H9 (cell line): ENCODE measurements around the gene CPHXL2. TPM values are rescaled to one million over a fixed set of nuclear protein-coding genes. Genes with fewer than 3 reads are reported as not detected.

Experiments
- DNase-seq: peaks from one replicate; pipeline ENCODE4 v3.0.0-alpha.2; 2017
- H2AFZ ChIP-seq: one replicate; pipeline ENCODE4 v1.6.1; 2013; ENCODE audit warnings: mild to moderate bottlenecking, low read length, control low read depth, moderate library complexity
- H2AK5ac ChIP-seq: 2 replicates; pipeline ENCODE4 v1.6.1; 2013; ENCODE audit warnings: low read length, control low read depth, mixed read lengths; ENCODE audit not compliant: insufficient read length
- H2BK120ac ChIP-seq: one replicate; pipeline ENCODE4 v1.6.1; 2013; ENCODE audit warnings: low read depth, mild to moderate bottlenecking, low read length, control low read depth, inconsistent platforms; ENCODE audit not compliant: poor library complexity, severe bottlenecking
- H2BK12ac ChIP-seq: 2 replicates; pipeline ENCODE4 v1.6.1; 2013; ENCODE audit warnings: low read length, control low read depth, mixed read lengths, low read depth; ENCODE audit not compliant: insufficient read length
- H2BK15ac ChIP-seq: 2 replicates; pipeline ENCODE4 v1.6.1; 2013; ENCODE audit warnings: low read depth, low read length, control low read depth
- H2BK20ac ChIP-seq: one replicate; pipeline ENCODE4 v1.6.1; 2013; ENCODE audit warnings: low read depth, mild to moderate bottlenecking, low read length, control low read depth, inconsistent platforms; ENCODE audit not compliant: poor library complexity, severe bottlenecking
- H2BK5ac ChIP-seq: 2 replicates; pipeline ENCODE4 v1.6.1; 2013; ENCODE audit warnings: low read length, control low read depth, mixed read lengths; ENCODE audit not compliant: insufficient read length
- H3K14ac ChIP-seq: 2 replicates; pipeline ENCODE4 v1.6.1; 2013; ENCODE audit warnings: low read length, control low read depth; ENCODE audit not compliant: insufficient read depth
- H3K18ac ChIP-seq: 2 replicates; pipeline ENCODE4 v1.6.1; 2013; ENCODE audit warnings: low read depth, mild to moderate bottlenecking, mixed read lengths, low read length, control low read depth; ENCODE audit not compliant: insufficient read length
- H3K23ac ChIP-seq: 2 replicates; pipeline ENCODE4 v1.6.1; 2013; ENCODE audit warnings: low read length, control low read depth, mixed read lengths, low read depth; ENCODE audit not compliant: insufficient read length
- H3K23me2 ChIP-seq: 2 replicates; pipeline ENCODE4 v1.6.1; 2013; ENCODE audit warnings: low read depth, mild to moderate bottlenecking, mixed read lengths, low read length, control low read depth; ENCODE audit not compliant: insufficient read length, poor library complexity, severe bottlenecking
- H3K27ac ChIP-seq: 2 replicates; pipeline ENCODE4 v1.5.1; 2013; ENCODE audit warnings: low read length, control low read depth, mixed read lengths, low read depth; ENCODE audit not compliant: insufficient read length
- H3K27me3 ChIP-seq: 2 replicates; pipeline ENCODE4 v1.6.1; 2013; ENCODE audit warnings: low read length, control low read depth, inconsistent platforms; ENCODE audit not compliant: insufficient read depth
- H3K4ac ChIP-seq: 2 replicates; pipeline ENCODE4 v1.6.1; 2013; ENCODE audit warnings: low read depth, mild to moderate bottlenecking, control low read depth, inconsistent platforms, low read length, moderate library complexity
- H3K4me1 ChIP-seq: 2 replicates; pipeline ENCODE4 v1.6.1; 2013; ENCODE audit warnings: low read length, control low read depth, inconsistent platforms; ENCODE audit not compliant: insufficient read depth
- H3K4me2 ChIP-seq: 2 replicates; pipeline ENCODE4 v1.6.1; 2013; ENCODE audit warnings: low read length, control low read depth, mixed read lengths; ENCODE audit not compliant: insufficient read length, insufficient read depth
- H3K56ac ChIP-seq: 2 replicates; pipeline ENCODE4 v1.6.1; 2013; ENCODE audit warnings: low read depth, mild to moderate bottlenecking, mixed read lengths, low read length, control low read depth; ENCODE audit not compliant: insufficient read length
- H3K79me1 ChIP-seq: 2 replicates; pipeline ENCODE4 v1.6.1; 2013; ENCODE audit warnings: low read depth, mild to moderate bottlenecking, moderate library complexity, low read length, control low read depth, inconsistent platforms; ENCODE audit not compliant: insufficient read depth, poor library complexity, severe bottlenecking
- H3K79me2 ChIP-seq: 2 replicates; pipeline ENCODE4 v1.6.1; 2013; ENCODE audit warnings: low read length, control low read depth, inconsistent platforms; ENCODE audit not compliant: insufficient read depth
- H3K9ac ChIP-seq: 2 replicates; pipeline ENCODE4 v1.6.1; 2013; ENCODE audit warnings: low read length, control low read depth, mixed read lengths; ENCODE audit not compliant: insufficient read length; ENCODE audit errors: extremely low read depth
- H3K9me3 ChIP-seq: one replicate; pipeline ENCODE4 v1.6.1; 2013; ENCODE audit warnings: low read depth, low read length, inconsistent platforms; ENCODE audit not compliant: control insufficient read depth
- H3T11ph ChIP-seq: one replicate; pipeline ENCODE4 v1.6.1; 2013; ENCODE audit warnings: mild to moderate bottlenecking, low read length, control low read depth, inconsistent platforms
- H4K20me1 ChIP-seq: one replicate; pipeline ENCODE4 v1.6.1; 2013; ENCODE audit not compliant: control insufficient read depth, insufficient read length, insufficient read depth
- H4K5ac ChIP-seq: 2 replicates; pipeline ENCODE4 v1.6.1; 2013; ENCODE audit warnings: low read depth, mild to moderate bottlenecking, mixed read lengths, low read length, control low read depth; ENCODE audit not compliant: insufficient read length
- H4K8ac ChIP-seq: replicated peaks from 2 replicates; pipeline ENCODE4 v1.6.1; 2013; ENCODE audit warnings: low read length, control low read depth, mixed read lengths, low read depth; ENCODE audit not compliant: insufficient read length
- H4K91ac ChIP-seq: 2 replicates; pipeline ENCODE4 v1.6.1; 2013; ENCODE audit warnings: low read depth, mild to moderate bottlenecking, moderate library complexity, mixed read lengths, low read length, control low read depth; ENCODE audit not compliant: insufficient read length
- H3K27ac Mint-ChIP-seq, 3 experiments: 2 replicates in 2 of 3; 3 replicates in 1 of 3; pipeline ENCODE4 v1.8.0; 2020 to 2021; ENCODE audit warnings: mixed read lengths in 3 of 3, mild to moderate bottlenecking in 1 of 3, moderate library complexity in 1 of 3
- H3K27me3 Mint-ChIP-seq: 2 replicates; pipeline ENCODE4 v1.8.0; 2021; ENCODE audit warnings: low read depth, mild to moderate bottlenecking, moderate library complexity, mixed read lengths
- H3K36me3 Mint-ChIP-seq, 3 experiments: 2 replicates in 2 of 3; 3 replicates in 1 of 3; pipeline ENCODE4 v1.8.0; 2020 to 2021; ENCODE audit warnings: low read depth in 3 of 3, mixed read lengths in 3 of 3; ENCODE audit not compliant: insufficient read depth in 1 of 3
- H3K4me1 Mint-ChIP-seq, 2 experiments: 2 replicates each; pipeline ENCODE4 v1.8.0; 2020; ENCODE audit warnings: mixed read lengths in 2 of 2
- H3K4me3 Mint-ChIP-seq, 2 experiments: 2 replicates in 1 of 2; 3 replicates in 1 of 2; pipeline ENCODE4 v1.8.0; 2020 to 2021; ENCODE audit warnings: mild to moderate bottlenecking in 2 of 2, mixed read lengths in 2 of 2, moderate library complexity in 1 of 2
- H3K9me3 Mint-ChIP-seq, 2 experiments: 2 replicates in 1 of 2; 3 replicates in 1 of 2; pipeline ENCODE4 v1.8.0; 2020; ENCODE audit warnings: mild to moderate bottlenecking in 2 of 2, mixed read lengths in 2 of 2, moderate library complexity in 1 of 2
- total RNA-seq: library from RNA; stranded (reverse); gene quantifications from 2 replicates; pipeline ENCODE4 v1.2.1, GENCODE V29; 2021
- TF ChIP-seq, protein P1 (sequence below): fragments of 200-600 bp; sonication (generic); conservative IDR thresholded peaks from 3 replicates; pipeline ENCODE4 v1.8.0; 2021; ENCODE audit warnings: antibody characterized with exemption, mild to moderate bottlenecking

Gene CPHXL2
- total RNA-seq, 1 experiment from 2014 or later, result not detected

DNA sequence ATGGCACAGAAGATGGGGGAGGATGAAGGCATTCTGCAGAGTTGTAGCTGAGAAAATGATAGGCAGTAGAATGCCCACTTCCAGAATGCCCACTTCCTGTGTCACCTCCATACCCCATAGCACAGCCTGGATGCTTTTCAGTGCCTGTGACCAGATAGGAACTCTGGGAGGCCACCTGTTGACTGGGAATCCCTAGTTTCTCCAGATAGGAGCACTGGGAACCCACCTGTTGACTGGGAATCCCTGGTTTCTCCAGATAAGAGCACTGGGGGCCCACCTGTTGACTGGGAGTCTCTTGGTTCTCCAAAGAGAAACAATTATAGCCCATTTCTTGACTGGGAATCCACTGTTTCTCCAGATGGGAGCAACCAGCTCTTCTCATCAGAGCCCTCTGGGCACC, 37.9 kb upstream of the CPHXL2 start:
- Histone ChIP-seq H4K91ac (no peak overlapping the region), H3K79me2 (no peaks in the 10 kb centered on the region), H3K14ac (no peak overlapping the region), H3K23ac (no peak overlapping the region), H3K27ac (no peak overlapping the region), H3K56ac (no peak overlapping the region), H3K23me2 (no peaks in the 10 kb centered on the region), H3K18ac (no peak overlapping the region), H3T11ph (no peak overlapping the region), H3K4ac (no peak overlapping the region), H2BK5ac (no peak overlapping the region), H2BK120ac (no peak overlapping the region), H2BK20ac (no peak overlapping the region), H3K79me1 (no peaks in the 10 kb centered on the region), H2BK15ac (no peak overlapping the region), H3K9me3 (peaks cover 30% of the 10 kb centered on the region), H3K4me2 (no peak overlapping the region), H4K8ac (no peak overlapping the region), H4K5ac (no peak overlapping the region), H3K27me3 (no peaks in the 10 kb centered on the region), H3K9ac (no peak overlapping the region), H2BK12ac (no peak overlapping the region), H2AK5ac (no peak overlapping the region), H3K4me1 (no peaks in the 10 kb centered on the region), H2AFZ (no peak overlapping the region), H4K20me1 (no peaks in the 10 kb centered on the region)
- no peak for DNase-seq
- no peaks in the 10 kb centered on the region for H3K4me1 Mint-ChIP-seq
- TF ChIP-seq, protein P1, sequence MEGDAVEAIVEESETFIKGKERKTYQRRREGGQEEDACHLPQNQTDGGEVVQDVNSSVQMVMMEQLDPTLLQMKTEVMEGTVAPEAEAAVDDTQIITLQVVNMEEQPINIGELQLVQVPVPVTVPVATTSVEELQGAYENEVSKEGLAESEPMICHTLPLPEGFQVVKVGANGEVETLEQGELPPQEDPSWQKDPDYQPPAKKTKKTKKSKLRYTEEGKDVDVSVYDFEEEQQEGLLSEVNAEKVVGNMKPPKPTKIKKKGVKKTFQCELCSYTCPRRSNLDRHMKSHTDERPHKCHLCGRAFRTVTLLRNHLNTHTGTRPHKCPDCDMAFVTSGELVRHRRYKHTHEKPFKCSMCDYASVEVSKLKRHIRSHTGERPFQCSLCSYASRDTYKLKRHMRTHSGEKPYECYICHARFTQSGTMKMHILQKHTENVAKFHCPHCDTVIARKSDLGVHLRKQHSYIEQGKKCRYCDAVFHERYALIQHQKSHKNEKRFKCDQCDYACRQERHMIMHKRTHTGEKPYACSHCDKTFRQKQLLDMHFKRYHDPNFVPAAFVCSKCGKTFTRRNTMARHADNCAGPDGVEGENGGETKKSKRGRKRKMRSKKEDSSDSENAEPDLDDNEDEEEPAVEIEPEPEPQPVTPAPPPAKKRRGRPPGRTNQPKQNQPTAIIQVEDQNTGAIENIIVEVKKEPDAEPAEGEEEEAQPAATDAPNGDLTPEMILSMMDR, result no peak
- H3K9me3 Mint-ChIP-seq, result peaks cover 64 to 65% of the 10 kb centered on the region in 2 experiments
- no peak overlapping the region for H3K4me3 Mint-ChIP-seq
- peaks cover 7% of the 10 kb centered on the region for H3K27me3 Mint-ChIP-seq
- H3K36me3 Mint-ChIP-seq, result peaks cover 6 to 21% (median 15%) of the 10 kb centered on the region in 3 experiments
- H3K27ac Mint-ChIP-seq, result no peak overlapping the region
